Astrocyte (in vitro differentiated cells and primary cell): Measurements from ENCODE around the gene KHSRP. TPM values are rescaled to one million over a fixed set of nuclear protein-coding genes. Genes with fewer than 3 reads are reported as not detected.

ENCODE experiments used
- DNase-seq: peaks from one replicate; pipeline ENCODE4 v3.0.0-alpha.2; 2010; ENCODE audit warnings: low read depth
- FAIRE-seq: peaks from 2 replicates; lab custom pipeline; 2011; peaks lifted over from hg19 to GRCh38; lab: Jason Lieb, UNC
- H2AFZ ChIP-seq: 2 replicates; pipeline ENCODE4 v1.6.0; 2012; ENCODE audit warnings: low read depth, low read length, inconsistent platforms
- H3K27ac ChIP-seq: 2 replicates; pipeline ENCODE4 v1.5.1; 2011; ENCODE audit warnings: low read depth, low read length, inconsistent platforms
- H3K27me3 ChIP-seq: 2 replicates; pipeline ENCODE4 v1.6.0; 2011; ENCODE audit warnings: low read length, inconsistent platforms; ENCODE audit not compliant: insufficient read depth
- H3K36me3 ChIP-seq: 2 replicates; pipeline ENCODE4 v1.5.1; 2011; ENCODE audit warnings: low read length, inconsistent platforms; ENCODE audit not compliant: insufficient read depth
- H3K4me1 ChIP-seq: 2 replicates; pipeline ENCODE4 v1.5.1; 2011; ENCODE audit warnings: low read length, inconsistent platforms; ENCODE audit not compliant: insufficient read depth
- H3K4me2 ChIP-seq: 2 replicates; pipeline ENCODE4 v1.6.0; 2012; ENCODE audit warnings: low read length, inconsistent platforms
- H3K4me3 ChIP-seq: 2 replicates; pipeline ENCODE4 v1.5.1; 2011; ENCODE audit warnings: low read depth, mild to moderate bottlenecking, low read length, inconsistent platforms; ENCODE audit not compliant: insufficient read depth
- H3K79me2 ChIP-seq: 2 replicates; pipeline ENCODE4 v1.6.0; 2012; ENCODE audit warnings: mild to moderate bottlenecking, low read length, inconsistent platforms; ENCODE audit not compliant: insufficient read depth
- H3K9ac ChIP-seq: 2 replicates; pipeline ENCODE4 v1.6.0; 2012; ENCODE audit warnings: mild to moderate bottlenecking, low read length, inconsistent platforms
- H3K9me3 ChIP-seq: 2 replicates; pipeline ENCODE4 v1.5.1; 2012; ENCODE audit warnings: low read depth, mild to moderate bottlenecking, low read length, inconsistent platforms; ENCODE audit not compliant: insufficient read depth
- H4K20me1 ChIP-seq: 2 replicates; pipeline ENCODE4 v1.6.0; 2012; ENCODE audit warnings: low read length, inconsistent platforms; ENCODE audit not compliant: insufficient read depth
- H3K27ac Mint-ChIP-seq: one replicate; pipeline ENCODE4 v1.8.0; 2021; ENCODE audit warnings: mild to moderate bottlenecking, mixed read lengths; ENCODE audit not compliant: unreplicated experiment
- H3K27me3 Mint-ChIP-seq: one replicate; pipeline ENCODE4 v1.8.0; 2021; ENCODE audit warnings: low read depth, mixed read lengths; ENCODE audit not compliant: unreplicated experiment
- H3K36me3 Mint-ChIP-seq: one replicate; pipeline ENCODE4 v1.8.0; 2021; ENCODE audit warnings: low read depth, mixed read lengths; ENCODE audit not compliant: unreplicated experiment
- H3K4me1 Mint-ChIP-seq: one replicate; pipeline ENCODE4 v1.8.0; 2021; ENCODE audit warnings: low read depth, mixed read lengths; ENCODE audit not compliant: unreplicated experiment
- H3K4me3 Mint-ChIP-seq: one replicate; pipeline ENCODE4 v1.8.0; 2021; ENCODE audit warnings: mild to moderate bottlenecking, moderate library complexity, mixed read lengths; ENCODE audit not compliant: unreplicated experiment
- H3K9me3 Mint-ChIP-seq: one replicate; pipeline ENCODE4 v1.8.0; 2021; ENCODE audit warnings: mild to moderate bottlenecking, mixed read lengths; ENCODE audit not compliant: unreplicated experiment
- EZH2 ChIP-seq: IDR thresholded peaks from 2 replicates; pipeline ENCODE4 v1.6.1; 2012; ENCODE audit warnings: mild to moderate bottlenecking, low read length, inconsistent platforms; ENCODE audit not compliant: insufficient read depth
- total RNA-seq: library from RNA; stranded (reverse); gene quantifications from 2 replicates; pipeline ENCODE4 v1.2.1, GENCODE V29; 2021
- TF ChIP-seq, protein P1 (sequence below): IDR thresholded peaks from 2 replicates; pipeline ENCODE4 v1.5.1; 2011; ENCODE audit warnings: low read depth, mild to moderate bottlenecking, inconsistent platforms, low read length, moderate library complexity; ENCODE audit not compliant: insufficient read depth

The KHSRP gene
- total RNA-seq, 1 donor from 2014 or later, result 297 TPM

DNA sequence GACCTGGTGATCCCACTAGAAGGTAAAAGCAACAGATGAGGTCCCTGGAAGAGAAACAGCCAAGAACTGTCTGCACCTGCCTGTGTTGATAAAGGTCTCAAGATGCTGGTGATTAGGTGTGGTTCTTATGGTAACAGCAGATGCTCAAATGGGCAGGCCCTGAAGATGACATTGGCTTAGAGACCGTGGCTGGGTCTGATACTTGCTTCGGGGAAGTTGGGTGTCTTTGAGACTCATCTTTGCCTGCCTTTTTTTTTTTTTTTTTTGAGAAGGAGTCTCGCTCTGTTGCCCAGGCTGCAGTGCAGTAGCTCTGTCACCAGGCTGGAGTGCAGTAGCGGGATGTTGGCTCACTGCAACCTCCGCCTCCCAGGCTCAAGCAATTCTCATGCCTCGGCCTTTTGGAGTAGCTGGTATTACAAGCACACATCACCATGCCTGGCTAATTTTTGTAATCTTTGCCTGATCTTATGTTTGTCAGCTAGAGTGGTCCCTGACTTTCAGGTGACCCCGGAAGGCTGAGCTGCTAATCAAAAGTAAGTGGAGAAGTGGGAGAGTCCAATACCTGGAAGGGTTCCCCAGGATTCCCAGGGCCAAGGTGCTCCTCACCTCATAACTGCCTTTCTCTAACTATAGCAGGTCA is 27.1 kb upstream of the KHSRP start:
- peaks cover 25% of the 10 kb centered on the region for H3K36me3 Mint-ChIP-seq
- H2AFZ ChIP-seq, result no peak overlapping the region
- H3K4me3 Mint-ChIP-seq, result no peak overlapping the region
- peaks cover 13% of the 10 kb centered on the region for H3K9me3 Mint-ChIP-seq
- no peaks in the 10 kb centered on the region for H4K20me1 ChIP-seq
- TF ChIP-seq, protein P1, sequence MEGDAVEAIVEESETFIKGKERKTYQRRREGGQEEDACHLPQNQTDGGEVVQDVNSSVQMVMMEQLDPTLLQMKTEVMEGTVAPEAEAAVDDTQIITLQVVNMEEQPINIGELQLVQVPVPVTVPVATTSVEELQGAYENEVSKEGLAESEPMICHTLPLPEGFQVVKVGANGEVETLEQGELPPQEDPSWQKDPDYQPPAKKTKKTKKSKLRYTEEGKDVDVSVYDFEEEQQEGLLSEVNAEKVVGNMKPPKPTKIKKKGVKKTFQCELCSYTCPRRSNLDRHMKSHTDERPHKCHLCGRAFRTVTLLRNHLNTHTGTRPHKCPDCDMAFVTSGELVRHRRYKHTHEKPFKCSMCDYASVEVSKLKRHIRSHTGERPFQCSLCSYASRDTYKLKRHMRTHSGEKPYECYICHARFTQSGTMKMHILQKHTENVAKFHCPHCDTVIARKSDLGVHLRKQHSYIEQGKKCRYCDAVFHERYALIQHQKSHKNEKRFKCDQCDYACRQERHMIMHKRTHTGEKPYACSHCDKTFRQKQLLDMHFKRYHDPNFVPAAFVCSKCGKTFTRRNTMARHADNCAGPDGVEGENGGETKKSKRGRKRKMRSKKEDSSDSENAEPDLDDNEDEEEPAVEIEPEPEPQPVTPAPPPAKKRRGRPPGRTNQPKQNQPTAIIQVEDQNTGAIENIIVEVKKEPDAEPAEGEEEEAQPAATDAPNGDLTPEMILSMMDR, result no peak
- TF ChIP-seq EZH2, result no peak
- no peaks in the 10 kb centered on the region for H3K4me1 ChIP-seq
- no peaks in the 10 kb centered on the region for H3K36me3 ChIP-seq
- peaks cover 8% of the 10 kb centered on the region for H3K9me3 ChIP-seq
- H3K9ac ChIP-seq, result no peak overlapping the region
- H3K27me3 ChIP-seq, result no peaks in the 10 kb centered on the region
- H3K4me1 Mint-ChIP-seq, result no peaks in the 10 kb centered on the region
- no peak for FAIRE-seq
- H3K79me2 ChIP-seq, result no peaks in the 10 kb centered on the region
- no peak overlapping the region for H3K4me2 ChIP-seq
- no peak for DNase-seq
- no peaks in the 10 kb centered on the region for H3K27me3 Mint-ChIP-seq
- no peak overlapping the region for H3K27ac Mint-ChIP-seq
- no peak overlapping the region for H3K27ac ChIP-seq
- H3K4me3 ChIP-seq, result no peak overlapping the region

DNA sequence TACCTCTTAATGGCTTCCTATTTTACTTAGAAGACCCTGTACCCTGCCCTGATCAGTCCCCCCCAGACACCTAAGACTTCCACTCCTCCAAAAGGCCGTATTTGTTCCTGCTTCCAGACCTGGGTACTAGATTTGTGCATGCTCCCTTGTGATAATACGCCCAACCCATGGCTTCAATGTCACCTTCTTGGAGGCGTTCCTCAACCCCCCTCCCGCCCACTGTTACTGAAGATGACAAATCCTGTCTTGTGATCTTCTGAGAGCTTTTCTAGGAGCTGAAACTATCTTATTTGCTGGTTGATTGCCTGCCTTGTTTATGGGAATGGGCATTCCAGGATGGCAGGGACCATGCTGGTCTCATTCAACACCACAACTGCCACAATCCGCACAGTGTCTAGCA is 25.6 kb upstream of the KHSRP start:
- H2AFZ ChIP-seq, result no peak overlapping the region
- H3K4me1 Mint-ChIP-seq, result no peaks in the 10 kb centered on the region
- peaks cover 28% of the 10 kb centered on the region for H3K36me3 Mint-ChIP-seq
- TF ChIP-seq EZH2, result no peak
- TF ChIP-seq, protein P1, result no peak
- no peak overlapping the region for H3K4me3 ChIP-seq
- no peaks in the 10 kb centered on the region for H3K36me3 ChIP-seq
- peaks cover 10% of the 10 kb centered on the region for H3K9me3 Mint-ChIP-seq
- no peak overlapping the region for H3K4me3 Mint-ChIP-seq
- H3K27ac Mint-ChIP-seq, result no peak overlapping the region
- H3K9me3 ChIP-seq, result peaks cover 8% of the 10 kb centered on the region
- H3K27me3 ChIP-seq, result no peaks in the 10 kb centered on the region
- no peaks in the 10 kb centered on the region for H3K27me3 Mint-ChIP-seq
- no peak for FAIRE-seq
- H3K27ac ChIP-seq, result no peak overlapping the region
- no peaks in the 10 kb centered on the region for H3K4me1 ChIP-seq
- no peaks in the 10 kb centered on the region for H3K79me2 ChIP-seq
- H4K20me1 ChIP-seq, result no peaks in the 10 kb centered on the region
- no peak overlapping the region for H3K4me2 ChIP-seq
- no peak for DNase-seq
- no peak overlapping the region for H3K9ac ChIP-seq

DNA sequence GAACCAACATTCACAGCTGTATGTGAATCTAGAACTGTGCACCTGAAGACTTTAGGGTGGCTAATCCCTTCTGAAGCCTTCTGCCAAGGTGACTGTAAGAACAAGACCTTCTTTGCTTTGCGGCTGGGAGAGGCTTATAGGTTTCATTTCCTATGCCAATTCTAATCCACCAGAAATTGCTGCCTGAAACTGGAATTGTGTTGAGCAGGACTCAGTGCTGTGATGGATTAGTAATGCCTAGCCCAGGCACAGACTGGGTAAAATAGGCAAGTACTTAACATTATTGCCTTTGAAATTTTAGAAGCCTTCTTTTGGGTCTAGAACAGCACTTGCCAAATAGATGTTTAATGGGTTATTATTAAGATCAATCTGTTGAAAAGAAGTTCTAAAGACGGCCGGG is 23.4 kb upstream of the KHSRP start:
- H3K4me3 ChIP-seq, result no peak overlapping the region
- FAIRE-seq (no peak), DNase-seq (no peak)
- no peaks in the 10 kb centered on the region for H3K36me3 ChIP-seq
- no peak overlapping the region for H3K4me3 Mint-ChIP-seq
- no peak overlapping the region for H3K27ac ChIP-seq
- H4K20me1 ChIP-seq, result no peaks in the 10 kb centered on the region
- H3K36me3 Mint-ChIP-seq, result peaks cover 12% of the 10 kb centered on the region
- no peak overlapping the region for H3K27ac Mint-ChIP-seq
- no peaks in the 10 kb centered on the region for H3K9me3 ChIP-seq
- H3K27me3 ChIP-seq, result no peaks in the 10 kb centered on the region
- H3K27me3 Mint-ChIP-seq, result no peaks in the 10 kb centered on the region
- no peaks in the 10 kb centered on the region for H3K4me1 ChIP-seq
- H3K9ac ChIP-seq, result no peak overlapping the region
- no peak overlapping the region for H3K4me2 ChIP-seq
- H3K79me2 ChIP-seq, result no peaks in the 10 kb centered on the region
- H2AFZ ChIP-seq, result no peak overlapping the region
- no peaks in the 10 kb centered on the region for H3K4me1 Mint-ChIP-seq
- H3K9me3 Mint-ChIP-seq, result peaks cover 5% of the 10 kb centered on the region
- TF ChIP-seq, protein P1, result no peak
- no peak for TF ChIP-seq EZH2
